ENCODE measurements around the gene FIP1L1.

Gene FIP1L1

GRCh38 chr4:53508446-53508845 lies 131.0 kb downstream of the FIP1L1 start:
- H3K27ac ChIP-seq (ENCODE audit: low read depth, low read length), result no peak overlapping the region
- no peaks in the 10 kb centered on the region for H3K27me3 ChIP-seq (ENCODE audit: control insufficient read depth in 1 of 2, insufficient read depth in 2 of 2, low read length in 2 of 2)
- no peaks in the 10 kb centered on the region for H3K4me1 ChIP-seq (ENCODE audit: insufficient read depth, low read length)
- no peaks in the 10 kb centered on the region for H3K9me3 ChIP-seq (ENCODE audit: low read length)
- no peak overlapping the region for H3K4me3 ChIP-seq (ENCODE audit: low read depth in 1 of 2, low read length in 2 of 2)
- no peak overlapping the region for H3K9ac ChIP-seq (ENCODE audit: low read length)
- H3K36me3 ChIP-seq (ENCODE audit: insufficient read depth, low read length), result no peaks in the 10 kb centered on the region

GRCh38 chr4:53510321-53510720 lies 132.9 kb downstream of the FIP1L1 start:
- no peak overlapping the region for H3K27ac ChIP-seq (ENCODE audit: low read depth, low read length)
- no peaks in the 10 kb centered on the region for H3K9me3 ChIP-seq (ENCODE audit: low read length)

More at GRCh38 chr4:53510321-53510720, 132.9 kb downstream of the FIP1L1 start:
- no peaks in the 10 kb centered on the region for H3K27me3 ChIP-seq (ENCODE audit: control insufficient read depth in 1 of 2, insufficient read depth in 2 of 2, low read length in 2 of 2)
- H3K4me1 ChIP-seq (ENCODE audit: insufficient read depth, low read length), result no peaks in the 10 kb centered on the region
- no peak overlapping the region for H3K4me3 ChIP-seq (ENCODE audit: low read depth in 1 of 2, low read length in 2 of 2)
- no peak overlapping the region for H3K9ac ChIP-seq (ENCODE audit: low read length)
- H3K36me3 ChIP-seq (ENCODE audit: insufficient read depth, low read length), result no peaks in the 10 kb centered on the region

Data from muscle layer of colon (tissue), 2 donors.